ENCODE data around the gene SERGEF.

SERGEF gene

GRCh38 chr11:17766590-17766989 lies 246.3 kb downstream of the SERGEF start:
- DNase-seq, result no peak

- DNase-seq, result no peak
Observed at GRCh38 chr11:17766073-17766359, 246.8 kb downstream of the SERGEF start.

GRCh38 chr11:17765356-17766072 lies 247.3 kb downstream of the SERGEF start:
- no peak for DNase-seq

GRCh38 chr11:17764446-17765218 lies 248.2 kb downstream of the SERGEF start:
- no peak for DNase-seq

- no peak for DNase-seq
Observed at GRCh38 chr11:17763703-17764102, 249.1 kb downstream of the SERGEF start.

GRCh38 chr11:17763244-17763643 lies 249.6 kb downstream of the SERGEF start:
- no peak for DNase-seq

- no peak for DNase-seq
Observed at GRCh38 chr11:17762309-17762974, 250.4 kb downstream of the SERGEF start.

- DNase-seq, result no peak
Observed at GRCh38 chr11:17760102-17761029, 252.5 kb downstream of the SERGEF start.

- DNase-seq, result no peak
Observed at GRCh38 chr11:17755891-17756290, 257.0 kb downstream of the SERGEF start.

GRCh38 chr11:17753641-17754040 lies 259.2 kb downstream of the SERGEF start:
- DNase-seq, result no peak

GRCh38 chr11:17753153-17753552 lies 259.7 kb downstream of the SERGEF start:
- DNase-seq, result no peak

- no peak for DNase-seq
Observed at GRCh38 chr11:17752144-17752543, 260.7 kb downstream of the SERGEF start.

- DNase-seq, result no peak
Observed at GRCh38 chr11:17751558-17751957, 261.3 kb downstream of the SERGEF start.

- DNase-seq, result no peak
Observed at GRCh38 chr11:17750801-17751165, 262.1 kb downstream of the SERGEF start.

GRCh38 chr11:17750013-17750800 lies 262.6 kb downstream of the SERGEF start:
- DNase-seq, result no peak

- no peak for DNase-seq
Observed at GRCh38 chr11:17748761-17749721, 263.8 kb downstream of the SERGEF start.

GRCh38 chr11:17748044-17748443 lies 264.8 kb downstream of the SERGEF start:
- DNase-seq, result no peak

- no peak for DNase-seq
Observed at GRCh38 chr11:17747131-17747955, 265.5 kb downstream of the SERGEF start.

- DNase-seq, result no peak
Observed at GRCh38 chr11:17746096-17746495, 266.8 kb downstream of the SERGEF start.

Data from activated gamma-delta T cell (primary cell).